MCF 10A (cell line): ENCODE results near the gene ERCC5. TPM values are rescaled to one million over a fixed set of nuclear protein-coding genes. Genes with fewer than 3 reads are reported as not detected.

ENCODE experiments used
- BruUV-seq: library from RNA; stranded (reverse); fragments of 400-500 nt; replicated peaks from 2 replicates; lab custom pipeline; 2021; lab: Mats Ljungman, UMichigan
- CTCF ChIA-PET: fragments of 300-600 bp; sonication (Branson Sonifier 250); formaldehyde crosslinking; extraction: SDS; loops from one replicate; lab custom pipeline; 2021; ENCODE audit warnings: antibody characterized with exemption, inconsistent platforms; lab: Yijun Ruan, JAX
- POLR2A ChIA-PET: fragments of 300-600, 350-650 bp; sonication (Branson Sonifier 250); formaldehyde crosslinking; extraction: SDS; loops from one replicate; lab custom pipeline; 2020; ENCODE audit warnings: antibody characterized with exemption, inconsistent platforms; lab: Yijun Ruan, JAX
- DNase-seq: peaks from one replicate; pipeline ENCODE4 v3.0.0-alpha.2; 2018; ENCODE audit not compliant: unreplicated experiment
- H3K27ac Mint-ChIP-seq: one replicate; pipeline ENCODE4 v1.8.0; 2022; ENCODE audit warnings: mild to moderate bottlenecking, low read depth, mixed read lengths; ENCODE audit not compliant: unreplicated experiment
- H3K27me3 Mint-ChIP-seq: one replicate; pipeline ENCODE4 v1.8.0; 2022; ENCODE audit warnings: mixed read lengths; ENCODE audit not compliant: insufficient read depth, unreplicated experiment
- H3K36me3 Mint-ChIP-seq: one replicate; pipeline ENCODE4 v1.8.0; 2022; ENCODE audit warnings: mild to moderate bottlenecking, moderate library complexity, mixed read lengths; ENCODE audit not compliant: insufficient read depth, unreplicated experiment
- H3K4me1 Mint-ChIP-seq: one replicate; pipeline ENCODE4 v1.8.0; 2022; ENCODE audit warnings: mixed read lengths; ENCODE audit not compliant: insufficient read depth, unreplicated experiment
- H3K4me3 Mint-ChIP-seq: one replicate; pipeline ENCODE4 v1.8.0; 2022; ENCODE audit warnings: mild to moderate bottlenecking, moderate library complexity, mixed read lengths; ENCODE audit not compliant: unreplicated experiment
- H3K9me3 Mint-ChIP-seq: one replicate; pipeline ENCODE4 v1.8.0; 2022; ENCODE audit warnings: mixed read lengths; ENCODE audit not compliant: unreplicated experiment
- CTCF ChIP-seq: fragments of 200-600 bp; IDR thresholded peaks from one replicate; pipeline ENCODE4 v1.8.0; 2022; ENCODE audit warnings: antibody characterized with exemption, mild to moderate bottlenecking; ENCODE audit not compliant: unreplicated experiment
- intact Hi-C: fragments of 100-400 bp; cut with micrococcal nuclease; formaldehyde crosslinking; loops from 2 replicates; pipeline ENCODE4 v1.14.1; 2022
- total RNA-seq: library from RNA; stranded (reverse); gene quantifications from 2 replicates; pipeline ENCODE4 v1.2.3, GENCODE V29; 2022

ERCC5 gene
- total RNA-seq, 1 experiment from 2014 or later = 68.1 TPM

- TF ChIP-seq CTCF = no peak
- Mint-ChIP-seq H3K9me3 (no peaks in the 10 kb centered on the region), H3K4me3 (no peak overlapping the region), H3K4me1 (peaks cover 26% of the 10 kb centered on the region), H3K27me3 (no peaks in the 10 kb centered on the region), H3K36me3 (peaks cover 5% of the 10 kb centered on the region), H3K27ac (no peak overlapping the region)
- ChIA-PET POLR2A (interaction anchor here (0.6 to 1.1 kb wide), 2 partner anchors 17 to 234 kb away, joined by 3 read pairs; no protein-coding TSS in a partner anchor), CTCF (interaction anchor here (0.5 to 2.5 kb wide), 5 partner anchors 10 to 272 kb away, joined by 3 to 13 read pairs (median 5); no protein-coding TSS in a partner anchor)
- BruUV-seq = no TSS peak
- intact Hi-C loops = no loop called here
- DNase-seq = no peak
These were observed 60.3 kb downstream of the ERCC5 start for GRCh38 chr13:102905905-102906771.

- no peak overlapping the region for H3K27ac Mint-ChIP-seq
- no peaks in the 10 kb centered on the region for H3K36me3 Mint-ChIP-seq
- no peak for TF ChIP-seq CTCF
- no peaks in the 10 kb centered on the region for H3K9me3 Mint-ChIP-seq
- POLR2A ChIA-PET = interaction anchor here (0.6 to 1.1 kb wide), 3 partner anchors 233 to 1744 kb away, joined by 3 to 5 read pairs (median 3); no protein-coding TSS in a partner anchor
- CTCF ChIA-PET = interaction anchor here (0.7 to 2.5 kb wide), 4 partner anchors 9 to 247 kb away, joined by 3 to 13 read pairs (median 8); no protein-coding TSS in a partner anchor
- no peak for DNase-seq
- BruUV-seq = no TSS peak
- H3K4me1 Mint-ChIP-seq = peaks cover 26% of the 10 kb centered on the region
- intact Hi-C loops = no loop called here
- no peaks in the 10 kb centered on the region for H3K27me3 Mint-ChIP-seq
- H3K4me3 Mint-ChIP-seq = no peak overlapping the region
These were observed 61.4 kb downstream of the ERCC5 start for GRCh38 chr13:102907016-102907756.

GRCh38 chr13:102907886-102908515 is 62.2 kb downstream of the ERCC5 start:
- POLR2A ChIA-PET = interaction anchor here (0.6 to 0.7 kb wide), 4 partner anchors 32 to 1743 kb away, joined by 3 to 5 read pairs (median 3); no protein-coding TSS in a partner anchor
- Mint-ChIP-seq H3K27me3 (no peaks in the 10 kb centered on the region), H3K4me3 (no peak overlapping the region), H3K36me3 (no peaks in the 10 kb centered on the region), H3K9me3 (no peaks in the 10 kb centered on the region), H3K27ac (no peak overlapping the region), H3K4me1 (peaks cover 30% of the 10 kb centered on the region)
- no peak for TF ChIP-seq CTCF
- BruUV-seq = no TSS peak
- peak; percentile 23 for DNase-seq
- intact Hi-C loops = no loop called here
- CTCF ChIA-PET = interaction anchor here (0.7 to 2.5 kb wide), 3 partner anchors 8 to 248 kb away, joined by 3 to 13 read pairs (median 12); no protein-coding TSS in a partner anchor
